ENCODE data around the gene HOMER2.
A peak's percentile ranks its signal among the peaks of the same experiment; 100 is the strongest.

Gene HOMER2

DNA sequence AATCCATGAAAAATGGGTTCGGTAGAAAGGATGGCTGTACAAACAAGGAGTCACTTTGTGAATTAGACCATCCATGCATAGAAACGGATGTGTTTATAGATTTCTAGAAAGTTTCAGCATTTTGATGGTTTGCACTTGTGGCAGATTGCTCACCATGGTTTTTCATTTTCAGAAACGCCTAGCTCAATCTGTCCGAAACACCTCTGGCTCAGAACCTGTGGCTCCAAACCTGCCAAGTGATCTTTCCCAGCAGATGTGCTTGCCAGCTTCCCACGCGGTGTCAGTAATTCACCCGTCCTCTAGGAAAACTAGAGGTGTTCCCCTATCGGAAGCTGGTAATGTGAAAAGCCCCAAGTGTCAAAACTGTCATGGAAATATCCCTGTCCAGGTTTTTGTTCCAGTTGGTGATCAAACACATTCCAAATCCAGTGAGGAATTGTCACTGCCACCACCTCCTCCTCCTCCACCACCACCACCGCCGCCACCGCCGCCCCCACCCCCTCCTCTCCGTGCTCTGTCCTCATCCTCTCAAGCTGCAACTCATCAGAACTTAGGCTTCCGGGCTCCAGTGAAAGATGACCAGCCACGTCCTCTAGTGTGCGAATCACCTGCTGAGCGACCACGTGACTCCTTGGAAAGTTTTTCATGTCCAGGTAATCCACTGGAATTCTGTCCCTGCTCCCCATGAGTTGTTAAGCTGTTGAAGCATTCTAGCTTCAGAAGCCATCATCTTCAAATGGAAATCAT is 121.9 kb downstream of the HOMER2 start:
- no peak for DNase-seq

DNA sequence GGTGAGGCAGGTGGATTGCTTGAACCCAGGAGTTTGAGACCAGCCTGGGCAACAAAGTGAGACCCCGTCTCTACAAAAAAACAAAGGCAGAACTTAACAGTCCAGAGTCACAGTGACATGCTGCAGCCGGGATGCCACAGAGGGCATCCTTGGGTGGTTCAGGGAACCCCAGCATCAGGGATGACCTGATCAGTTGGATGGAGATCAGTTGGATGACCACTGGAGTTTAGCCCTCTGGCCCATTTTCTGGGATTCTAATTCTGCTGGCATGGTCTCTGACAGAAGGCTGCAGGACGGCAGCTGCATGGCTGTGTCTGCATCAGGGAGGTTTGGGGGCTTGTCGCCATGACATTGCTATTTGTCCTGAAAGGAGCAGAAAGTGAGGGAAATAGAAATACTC is 123.3 kb downstream of the HOMER2 start:
- DNase-seq: no peak

DNA sequence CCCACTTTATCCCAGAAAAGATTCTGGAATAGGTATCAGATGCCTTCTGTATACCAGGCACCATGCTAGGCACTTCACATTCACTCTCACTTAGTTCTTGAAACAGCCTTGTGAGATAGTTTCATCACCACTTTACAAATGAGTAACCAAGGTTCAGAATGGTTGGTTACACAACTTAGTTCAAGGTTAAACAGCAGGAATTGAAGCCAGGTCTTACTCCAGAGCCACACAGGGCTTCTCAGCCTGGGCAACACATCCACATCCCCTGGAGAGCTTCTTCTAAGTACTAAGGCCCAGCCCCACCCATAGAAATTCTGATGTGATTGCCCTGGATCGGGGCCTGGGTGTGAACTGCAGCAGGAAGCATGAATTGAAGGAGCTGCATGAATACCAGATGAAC is 124.4 kb downstream of the HOMER2 start:
- no peak for DNase-seq

DNA sequence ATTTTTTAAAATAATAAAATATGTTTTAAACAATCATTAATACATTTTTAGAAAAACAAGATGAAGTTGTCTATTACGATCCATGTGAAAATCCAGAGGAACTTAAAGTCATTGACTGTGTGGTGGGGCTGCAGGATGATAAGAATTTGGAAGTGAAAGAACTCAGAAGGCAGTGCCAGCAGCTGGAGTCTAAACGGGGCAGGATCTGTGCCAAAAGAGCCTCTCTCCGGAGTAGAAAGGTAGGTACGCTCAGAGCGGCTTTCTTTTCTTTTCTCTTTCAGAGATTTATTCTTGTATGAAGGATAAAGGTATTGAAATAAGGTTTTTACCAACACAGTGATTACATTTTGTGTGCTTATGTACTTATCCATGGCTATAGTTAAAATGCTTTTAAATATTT is 129.5 kb downstream of the HOMER2 start:
- DNase-seq: no peak

DNA sequence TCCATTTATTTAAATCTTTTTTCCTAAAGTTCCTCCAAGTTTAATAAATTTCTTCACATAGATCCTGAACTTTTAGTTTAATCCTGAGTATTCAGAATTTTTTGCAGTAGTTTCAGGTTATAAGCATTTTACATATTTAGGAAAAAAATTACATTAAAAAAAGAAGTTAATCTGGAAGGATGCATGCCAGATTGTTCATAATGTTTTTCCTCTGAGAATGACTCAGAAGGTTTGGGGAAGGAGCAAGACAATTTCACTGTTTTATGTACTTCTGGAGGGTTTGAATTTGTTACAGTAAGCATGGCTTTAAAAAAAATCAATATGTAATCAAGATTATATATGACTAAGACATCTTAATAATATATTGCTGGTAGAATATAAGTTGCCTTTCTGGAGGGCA is 130.7 kb downstream of the HOMER2 start:
- peak; percentile 14 for DNase-seq

DNA sequence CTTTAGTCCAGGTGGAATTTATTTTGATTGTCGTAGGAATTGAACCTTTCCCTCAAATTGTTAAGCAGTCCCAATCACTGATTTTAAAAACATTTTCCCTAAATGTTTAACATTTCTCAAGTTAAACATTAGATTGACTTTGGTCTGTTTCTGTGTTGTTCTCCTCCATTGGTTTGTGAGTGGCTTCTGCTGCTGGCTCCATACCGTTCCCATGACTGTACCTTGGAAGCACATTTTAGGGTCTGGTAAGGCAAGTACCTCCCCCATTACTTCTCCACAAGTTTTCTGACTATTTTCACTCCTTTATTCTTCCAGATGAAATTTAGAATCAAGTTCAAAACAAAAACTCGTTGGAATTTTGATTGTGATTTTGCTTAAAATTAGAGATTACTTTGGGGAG is 131.1 kb downstream of the HOMER2 start:
- peak; percentile 61 for DNase-seq

DNA sequence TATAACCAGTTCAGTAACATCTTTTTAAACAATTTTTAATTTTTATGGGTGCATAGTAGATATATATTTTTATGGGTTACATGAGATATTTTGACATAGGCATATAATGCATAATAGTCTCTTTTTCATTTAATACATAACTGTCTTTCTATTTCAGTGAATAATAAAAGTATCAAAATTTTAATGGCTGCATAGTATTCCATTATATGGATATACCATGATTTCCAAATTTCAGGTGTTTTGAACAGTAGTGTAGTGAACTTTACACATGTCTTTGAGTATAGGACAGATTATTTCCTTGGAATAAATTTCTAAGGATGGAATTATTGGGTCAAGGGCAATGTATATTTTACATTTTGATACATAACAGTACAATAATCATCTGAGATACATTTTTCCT is 132.4 kb downstream of the HOMER2 start:
- DNase-seq: no peak

DNA sequence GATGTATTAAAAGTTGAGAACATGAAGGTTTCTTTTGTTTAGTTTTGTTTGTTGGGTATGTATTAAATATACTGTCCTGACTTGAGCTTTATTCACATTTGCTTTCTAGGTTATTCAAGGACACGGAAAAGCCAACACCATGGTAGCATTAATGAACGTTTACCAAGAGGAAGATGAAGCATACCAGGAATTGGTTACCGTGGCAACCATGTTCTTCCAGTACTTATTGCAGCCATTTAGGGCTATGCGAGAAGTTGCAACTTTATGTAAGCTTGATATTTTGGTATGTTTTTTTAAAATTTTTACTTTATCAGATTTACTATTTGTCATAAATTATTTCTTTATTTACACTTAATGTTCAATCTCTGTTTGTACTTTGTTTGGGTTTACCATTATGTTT is 139.5 kb downstream of the HOMER2 start:
- DNase-seq: no peak

DNA sequence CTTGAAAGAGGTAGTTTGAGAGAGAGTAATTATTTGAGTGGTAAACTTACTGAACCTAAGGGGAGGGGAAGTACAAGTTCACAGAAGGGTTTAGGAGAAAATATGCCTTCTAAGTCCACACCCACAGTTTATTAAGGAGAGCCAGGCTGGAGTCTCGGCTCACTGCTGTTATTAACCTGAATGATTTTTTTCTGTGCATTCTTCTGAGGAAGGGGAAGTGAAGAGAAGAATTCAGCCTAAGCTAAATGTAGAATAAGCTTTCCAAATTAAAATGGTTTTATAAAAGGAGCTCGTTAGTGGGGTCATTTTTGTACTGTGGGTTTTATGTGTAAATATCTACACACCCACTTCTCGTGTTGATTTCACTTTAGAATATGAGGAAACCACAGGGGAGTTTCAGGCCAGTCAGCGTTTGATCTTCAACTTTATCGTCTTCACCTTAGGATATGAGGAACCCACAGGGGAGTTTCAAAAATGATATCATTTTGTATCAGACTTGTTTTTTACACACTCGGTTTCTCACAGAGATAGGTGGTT is 141.6 kb downstream of the HOMER2 start:
- no peak for DNase-seq

DNA sequence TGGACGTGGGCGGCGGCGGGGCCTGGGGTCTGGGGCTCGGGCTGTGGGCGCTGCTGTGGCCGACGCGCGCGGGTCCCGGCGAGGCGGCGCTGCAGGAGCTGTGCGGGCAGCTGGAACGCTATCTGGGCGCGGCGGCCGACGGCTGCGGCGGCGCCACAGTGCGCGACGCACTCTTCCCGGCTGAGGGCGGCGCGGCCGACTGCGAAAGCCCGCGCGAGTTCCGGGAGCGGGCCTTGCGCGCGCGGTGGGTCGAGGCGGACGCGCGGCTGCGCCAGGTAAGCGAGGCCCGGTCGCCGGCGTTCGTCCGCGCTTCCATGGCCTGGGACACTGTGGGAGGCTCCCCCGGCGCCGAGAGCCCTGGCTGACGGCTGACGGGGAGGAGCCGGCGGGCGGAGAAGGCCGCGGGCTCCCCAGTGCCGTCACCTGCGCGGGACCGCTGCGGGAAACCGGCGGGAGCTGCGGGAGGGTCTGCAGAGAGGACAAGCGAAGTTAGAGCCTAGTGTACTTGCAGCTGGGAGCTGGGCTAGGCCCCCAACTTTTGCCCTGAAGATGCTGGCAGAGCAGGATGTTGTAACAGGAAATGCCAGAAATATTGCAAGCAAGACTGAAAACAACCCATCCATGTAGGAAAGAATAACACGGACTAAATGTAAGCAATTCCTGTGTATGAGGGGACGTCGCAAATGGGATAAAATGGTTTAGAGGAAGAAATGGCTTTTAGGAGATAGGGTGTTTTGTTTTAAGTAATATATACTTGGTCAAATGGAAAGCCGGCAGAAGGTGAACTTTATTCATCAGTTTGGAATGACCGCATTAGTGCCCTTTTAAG is 142.2 kb downstream of the HOMER2 start:
- peak; percentile 47 for DNase-seq

DNA sequence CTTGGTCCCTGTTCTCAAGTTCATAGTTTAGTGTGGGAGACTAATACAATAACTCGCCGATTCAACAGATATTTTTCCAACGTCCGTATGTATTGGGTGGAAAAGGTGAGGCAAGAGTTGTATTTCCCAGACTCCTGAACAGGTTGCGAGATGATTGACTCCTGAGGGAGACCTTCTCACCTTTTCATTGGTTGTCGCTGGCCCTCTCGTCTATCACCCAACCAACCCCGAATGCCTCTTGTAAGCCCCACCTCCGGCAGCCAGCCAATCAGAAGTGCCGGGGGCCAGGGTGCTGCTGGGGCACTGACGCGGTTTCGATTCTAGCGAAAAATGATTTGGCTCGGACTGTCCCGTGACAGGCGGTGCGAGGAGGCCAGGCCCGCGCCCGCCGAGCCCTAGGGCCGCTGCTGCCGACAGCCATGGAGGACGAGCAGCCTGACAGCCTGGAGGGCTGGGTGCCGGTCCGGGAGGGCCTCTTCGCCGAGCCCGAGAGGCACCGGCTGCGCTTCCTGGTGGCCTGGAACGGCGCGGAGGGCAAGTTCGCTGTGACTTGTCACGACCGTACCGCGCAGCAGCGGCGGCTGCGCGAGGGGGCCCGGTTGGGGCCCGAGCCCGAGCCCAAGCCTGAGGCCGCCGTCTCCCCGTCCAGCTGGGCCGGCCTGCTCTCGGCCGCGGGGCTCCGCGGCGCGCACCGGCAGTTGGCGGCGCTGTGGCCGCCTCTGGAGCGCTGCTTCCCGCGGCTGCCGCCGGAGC is 143.0 kb downstream of the HOMER2 start, which contains the start of gene WHAMM:
Gene WHAMM (plus strand): TSS at position 321 of the 753 bp plus-strand sequence. CDS start 99 bp downstream, at position 420.
- DNase-seq: peak; percentile 99

DNA sequence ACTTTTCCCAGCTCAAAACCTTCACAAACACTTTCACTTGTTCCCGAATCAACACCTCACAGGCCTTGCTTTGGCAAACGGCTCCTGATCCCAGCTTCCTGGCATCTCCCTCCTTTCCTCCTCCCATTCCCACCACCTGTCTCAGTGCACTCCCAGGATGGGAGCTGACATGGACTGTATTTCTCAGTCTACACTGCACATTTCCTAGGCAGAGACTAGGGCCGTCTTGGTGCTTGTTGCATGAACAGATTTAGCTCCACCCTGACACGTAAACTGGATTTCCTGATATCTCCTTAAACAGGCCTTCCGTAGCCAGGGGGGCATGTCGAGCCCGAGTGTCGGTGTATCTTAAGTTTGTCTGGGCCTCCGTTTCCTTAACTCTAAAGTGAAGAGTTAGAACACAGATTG is 143.9 kb downstream of the HOMER2 start:
- DNase-seq: no peak

DNA sequence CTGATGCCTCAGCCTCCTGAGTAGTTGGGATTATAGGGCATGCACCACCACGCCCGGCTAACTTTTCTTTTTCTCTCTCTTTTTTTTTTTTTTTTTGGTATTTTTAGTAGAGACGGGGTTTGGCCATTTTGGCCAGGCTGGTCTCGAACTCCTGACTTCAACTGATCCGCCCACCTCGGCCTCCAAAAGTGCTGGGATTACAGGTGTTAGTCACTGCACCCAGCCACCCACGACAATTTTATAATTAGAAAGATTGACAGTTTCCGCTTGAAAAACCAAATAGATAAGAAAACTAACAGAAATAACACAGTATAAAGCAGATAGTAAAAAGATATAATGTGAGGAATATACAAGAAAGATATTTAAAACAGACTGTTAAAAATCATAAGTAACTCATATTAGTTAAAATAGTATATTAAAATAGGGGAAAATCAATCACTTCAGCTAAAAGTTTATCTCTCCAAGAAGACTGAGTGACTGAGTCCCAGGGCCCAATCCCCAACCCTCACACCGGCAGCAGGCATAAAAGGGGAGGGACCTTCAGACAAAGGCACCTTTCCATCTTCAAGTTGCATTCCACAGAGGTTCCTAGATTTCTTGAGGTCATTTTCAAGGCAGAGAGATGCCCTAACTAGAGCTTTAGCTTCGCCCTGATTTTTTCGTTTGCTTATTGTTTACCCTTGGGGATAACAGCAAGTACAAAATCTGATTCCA is 144.4 kb downstream of the HOMER2 start:
- DNase-seq: no peak

DNA sequence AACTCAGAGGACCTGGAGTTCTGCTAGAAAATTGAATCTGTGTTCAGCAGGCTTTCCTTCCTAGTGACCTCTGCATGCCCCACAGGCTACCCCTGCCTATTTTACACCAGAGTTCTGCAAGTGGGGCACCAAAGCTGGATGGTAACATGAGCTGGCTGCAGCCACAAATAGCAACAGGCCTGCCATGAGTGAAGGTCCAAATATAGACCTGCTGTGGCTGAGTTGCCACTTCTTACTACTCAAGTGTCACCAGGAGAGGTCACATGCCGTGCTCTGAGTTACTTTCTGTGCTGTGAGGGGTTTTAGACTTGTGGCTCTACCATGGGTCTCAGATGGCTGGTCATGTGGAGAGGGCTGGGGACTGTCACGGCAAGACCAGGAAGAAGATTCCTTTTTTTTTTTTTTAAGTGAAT is 146.5 kb downstream of the HOMER2 start, which contains the start of gene FSD2:
Gene FSD2 (minus strand): TSS at position 76 of the 413 bp plus-strand sequence. CDS start 18,679 bp downstream, outside the sequence.
- no peak for DNase-seq

DNA sequence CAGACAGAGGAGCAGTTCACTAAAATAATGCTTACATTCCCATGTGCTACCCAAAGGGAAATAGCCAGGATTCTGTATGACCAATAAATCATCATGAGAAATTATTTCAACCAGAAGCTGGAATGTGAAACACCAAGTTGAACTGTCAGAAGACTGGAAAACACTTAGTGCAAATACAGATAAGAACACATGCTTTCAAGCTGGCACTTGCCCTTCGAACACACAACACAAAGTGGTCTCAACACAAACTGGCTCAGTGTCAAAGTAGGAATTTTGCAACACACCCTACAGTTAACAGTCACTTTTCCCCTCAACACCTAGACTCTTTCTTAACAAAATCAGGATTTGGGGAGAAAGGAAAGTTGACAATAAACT is 148.0 kb downstream of the HOMER2 start:
- peak; percentile 33 for DNase-seq

DNA sequence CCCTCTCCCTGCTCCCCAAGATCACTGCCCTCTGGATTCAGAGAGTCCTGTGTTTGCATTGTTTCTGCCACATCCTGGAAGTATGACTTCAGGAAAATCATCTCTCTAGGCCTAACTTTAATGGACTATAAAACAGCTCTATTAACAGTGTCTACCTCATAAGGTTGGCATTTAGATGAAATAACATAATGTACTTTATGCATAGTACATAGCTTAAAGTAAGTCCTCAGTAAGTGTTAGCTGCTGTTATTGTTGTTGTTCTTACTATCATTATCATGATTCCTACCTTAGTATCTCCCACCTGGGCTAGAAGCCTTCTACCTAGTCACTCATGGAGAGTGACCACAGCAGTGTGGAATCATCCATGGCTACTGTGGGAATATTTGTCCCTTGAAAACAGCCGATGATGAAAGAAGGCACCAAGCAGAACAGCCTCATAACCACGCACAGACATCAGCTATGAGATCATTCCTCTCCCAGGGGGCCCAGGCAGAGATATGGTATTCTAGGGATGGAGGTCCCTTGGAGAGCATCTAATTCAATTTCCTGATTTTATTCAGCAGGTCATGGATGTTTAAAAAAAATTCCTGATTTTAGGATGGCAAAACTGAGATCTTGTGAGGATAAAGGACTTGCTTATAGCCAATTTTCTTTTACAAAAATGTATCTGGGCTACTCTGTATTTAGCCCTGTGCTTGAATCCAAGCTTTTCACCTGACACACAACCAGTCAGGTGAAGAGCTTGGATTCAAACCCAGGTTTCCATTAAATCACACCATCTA is 148.5 kb downstream of the HOMER2 start:
- peak; percentile 49 for DNase-seq

DNA sequence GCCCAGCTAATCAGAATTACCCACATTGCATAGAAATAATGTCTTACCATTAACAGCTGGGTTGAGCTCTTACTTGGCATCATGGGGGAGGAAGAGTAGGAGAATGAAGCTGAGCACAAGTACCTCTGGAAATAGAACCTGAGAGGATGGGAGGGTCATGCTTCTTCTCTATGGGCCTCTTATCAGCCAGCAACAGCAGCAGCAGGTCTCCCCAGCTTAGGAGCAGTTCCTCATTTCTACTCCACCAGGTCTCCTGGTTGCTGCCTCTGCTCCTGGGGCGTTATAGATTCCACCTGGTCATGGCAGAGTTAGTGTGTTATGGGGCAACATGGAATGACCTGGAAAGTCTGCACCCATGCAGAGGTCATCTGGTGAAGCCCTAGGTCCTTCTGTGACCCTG is 150.0 kb downstream of the HOMER2 start:
- DNase-seq: no peak

DNA sequence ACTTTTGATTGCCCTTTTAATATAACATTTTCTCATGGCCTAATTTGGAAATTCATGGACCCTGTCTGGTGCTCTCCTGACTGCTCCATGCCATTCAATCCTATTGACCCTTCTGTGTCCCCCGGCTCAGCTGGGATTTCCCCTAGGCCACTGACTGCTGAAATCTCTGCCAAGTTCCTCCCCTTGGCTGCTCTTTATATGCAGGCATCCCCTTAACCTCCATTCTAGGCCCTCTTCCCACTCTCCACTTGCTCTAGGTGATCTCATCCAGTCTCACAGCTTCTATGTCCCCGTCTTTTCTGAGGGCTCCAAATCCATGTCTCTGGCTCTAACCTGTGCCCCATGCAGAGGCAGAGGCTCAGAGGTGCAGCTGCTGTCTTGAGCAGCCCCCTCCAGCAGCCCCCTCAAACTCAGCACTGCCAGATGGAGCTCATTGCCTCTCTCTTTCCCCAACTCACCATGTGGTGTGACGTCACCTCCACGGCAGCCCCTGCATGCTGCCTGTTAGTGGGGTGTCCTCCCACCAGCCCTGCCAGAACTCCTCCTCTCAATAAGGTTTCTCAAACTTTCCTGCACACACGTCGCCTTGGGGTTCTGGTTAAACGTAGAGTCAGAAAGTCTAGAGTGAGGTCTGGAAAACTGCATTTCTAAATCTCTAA is 153.2 kb downstream of the HOMER2 start:
- no peak for DNase-seq
